MCF 10A (cell line): ENCODE data around the gene ACOXL. TPM values are rescaled to one million over a fixed set of nuclear protein-coding genes. Genes with fewer than 3 reads are reported as not detected.

Experiments
- BruUV-seq: library from RNA; stranded (reverse); fragments of 400-500 nt; replicated peaks from 2 replicates; lab custom pipeline; 2021; lab: Mats Ljungman, UMichigan
- CTCF ChIA-PET: fragments of 300-600 bp; sonication (Branson Sonifier 250); formaldehyde crosslinking; extraction: SDS; loops from one replicate; lab custom pipeline; 2021; ENCODE audit warnings: antibody characterized with exemption, inconsistent platforms; lab: Yijun Ruan, JAX
- POLR2A ChIA-PET: fragments of 300-600, 350-650 bp; sonication (Branson Sonifier 250); formaldehyde crosslinking; extraction: SDS; loops from one replicate; lab custom pipeline; 2020; ENCODE audit warnings: antibody characterized with exemption, inconsistent platforms; lab: Yijun Ruan, JAX
- DNase-seq: peaks from one replicate; pipeline ENCODE4 v3.0.0-alpha.2; 2018; ENCODE audit not compliant: unreplicated experiment
- H3K27ac Mint-ChIP-seq: one replicate; pipeline ENCODE4 v1.8.0; 2022; ENCODE audit warnings: mild to moderate bottlenecking, low read depth, mixed read lengths; ENCODE audit not compliant: unreplicated experiment
- H3K27me3 Mint-ChIP-seq: one replicate; pipeline ENCODE4 v1.8.0; 2022; ENCODE audit warnings: mixed read lengths; ENCODE audit not compliant: insufficient read depth, unreplicated experiment
- H3K36me3 Mint-ChIP-seq: one replicate; pipeline ENCODE4 v1.8.0; 2022; ENCODE audit warnings: mild to moderate bottlenecking, moderate library complexity, mixed read lengths; ENCODE audit not compliant: insufficient read depth, unreplicated experiment
- H3K4me1 Mint-ChIP-seq: one replicate; pipeline ENCODE4 v1.8.0; 2022; ENCODE audit warnings: mixed read lengths; ENCODE audit not compliant: insufficient read depth, unreplicated experiment
- H3K4me3 Mint-ChIP-seq: one replicate; pipeline ENCODE4 v1.8.0; 2022; ENCODE audit warnings: mild to moderate bottlenecking, moderate library complexity, mixed read lengths; ENCODE audit not compliant: unreplicated experiment
- H3K9me3 Mint-ChIP-seq: one replicate; pipeline ENCODE4 v1.8.0; 2022; ENCODE audit warnings: mixed read lengths; ENCODE audit not compliant: unreplicated experiment
- CTCF ChIP-seq: fragments of 200-600 bp; IDR thresholded peaks from one replicate; pipeline ENCODE4 v1.8.0; 2022; ENCODE audit warnings: antibody characterized with exemption, mild to moderate bottlenecking; ENCODE audit not compliant: unreplicated experiment
- intact Hi-C: fragments of 100-400 bp; cut with micrococcal nuclease; formaldehyde crosslinking; loops from 2 replicates; pipeline ENCODE4 v1.14.1; 2022
- total RNA-seq: library from RNA; stranded (reverse); gene quantifications from 2 replicates; pipeline ENCODE4 v1.2.3, GENCODE V29; 2022

ACOXL gene
- total RNA-seq, 1 experiment from 2014 or later: not detected

GRCh38 chr2:110866466-110866865, 134.1 kb downstream of the ACOXL start:
- no peak for TF ChIP-seq CTCF
- intact Hi-C loops: no loop called here
- POLR2A ChIA-PET: interaction anchor here (0.5 kb wide), 1 partner anchor 1033 kb away, joined by 3 read pairs; no protein-coding TSS in a partner anchor
- Mint-ChIP-seq H3K4me3 (no peak overlapping the region), H3K27ac (no peak overlapping the region), H3K36me3 (no peaks in the 10 kb centered on the region), H3K27me3 (peaks cover 68% of the 10 kb centered on the region), H3K4me1 (peaks cover 9% of the 10 kb centered on the region), H3K9me3 (no peaks in the 10 kb centered on the region)
- CTCF ChIA-PET: interaction anchor here (1.1 kb wide), 1 partner anchor 13 kb away, joined by 4 read pairs; no protein-coding TSS in a partner anchor
- no TSS peak for BruUV-seq
- no peak for DNase-seq

GRCh38 chr2:110867078-110867477, 134.7 kb downstream of the ACOXL start:
- Mint-ChIP-seq H3K36me3 (no peaks in the 10 kb centered on the region), H3K4me3 (no peak overlapping the region), H3K27ac (no peak overlapping the region), H3K9me3 (no peaks in the 10 kb centered on the region), H3K27me3 (peaks cover 61% of the 10 kb centered on the region), H3K4me1 (peaks cover 9% of the 10 kb centered on the region)
- no peak for TF ChIP-seq CTCF
- CTCF ChIA-PET: no interaction called here
- intact Hi-C loops: no loop called here
- POLR2A ChIA-PET: interaction anchor here (0.5 kb wide), 1 partner anchor 1033 kb away, joined by 3 read pairs; no protein-coding TSS in a partner anchor
- DNase-seq: no peak
- BruUV-seq: no TSS peak

GRCh38 chr2:110868971-110869370, 136.6 kb downstream of the ACOXL start:
- POLR2A ChIA-PET: interaction anchor here (0.7 kb wide), 1 partner anchor 229 kb away, joined by 3 read pairs; no protein-coding TSS in a partner anchor

More at GRCh38 chr2:110868971-110869370, 136.6 kb downstream of the ACOXL start:
- Mint-ChIP-seq H3K36me3 (no peaks in the 10 kb centered on the region), H3K27me3 (peaks cover 48% of the 10 kb centered on the region), H3K9me3 (no peaks in the 10 kb centered on the region), H3K4me3 (no peak overlapping the region), H3K4me1 (peaks cover 9% of the 10 kb centered on the region), H3K27ac (no peak overlapping the region)
- intact Hi-C loops: no loop called here
- CTCF ChIA-PET: interaction anchor here (0.7 to 1.4 kb wide), 2 partner anchors 55 to 57 kb away, joined by 3 read pairs; no protein-coding TSS in a partner anchor
- TF ChIP-seq CTCF: no peak
- BruUV-seq: no TSS peak
- DNase-seq: no peak
